ENCODE measurements around the gene MAP2K6.

MAP2K6 gene

GRCh38 chr17:69539781-69540319 is 125.4 kb downstream of the MAP2K6 start:
- no peak for DNase-seq

GRCh38 chr17:69540356-69540755 is 125.9 kb downstream of the MAP2K6 start:
- no peak for DNase-seq

- no peak for DNase-seq
These were observed 132.7 kb downstream of the MAP2K6 start for GRCh38 chr17:69547230-69547629.

GRCh38 chr17:69547947-69548346 is 133.4 kb downstream of the MAP2K6 start:
- DNase-seq, result no peak

GRCh38 chr17:69551212-69552010 is 136.9 kb downstream of the MAP2K6 start:
- DNase-seq, result no peak

GRCh38 chr17:69552986-69553667 is 138.6 kb downstream of the MAP2K6 start:
- no peak for DNase-seq

- no peak for DNase-seq
These were observed 140.6 kb downstream of the MAP2K6 start for GRCh38 chr17:69555056-69555455.

GRCh38 chr17:69557339-69557738 is 142.8 kb downstream of the MAP2K6 start:
- no peak for DNase-seq

- DNase-seq, result no peak
These were observed 144.3 kb downstream of the MAP2K6 start for GRCh38 chr17:69558796-69559195.

- no peak for DNase-seq
These were observed 146.5 kb downstream of the MAP2K6 start for GRCh38 chr17:69560987-69561441.

- DNase-seq, result no peak
These were observed 147.0 kb downstream of the MAP2K6 start for GRCh38 chr17:69561462-69561861.

- DNase-seq, result no peak
These were observed 150.9 kb downstream of the MAP2K6 start for GRCh38 chr17:69565447-69565846.

GRCh38 chr17:69567130-69567529 is 152.6 kb downstream of the MAP2K6 start:
- no peak for DNase-seq

GRCh38 chr17:69572747-69573146 is 158.2 kb downstream of the MAP2K6 start:
- no peak for DNase-seq

- no peak for DNase-seq
These were observed 158.9 kb downstream of the MAP2K6 start for GRCh38 chr17:69573396-69573795.

- DNase-seq, result no peak
These were observed 160.0 kb downstream of the MAP2K6 start for GRCh38 chr17:69574257-69575197.

- DNase-seq, result no peak
These were observed 160.9 kb downstream of the MAP2K6 start for GRCh38 chr17:69575346-69575761.

- no peak for DNase-seq
These were observed 162.6 kb downstream of the MAP2K6 start for GRCh38 chr17:69577098-69577497.

GRCh38 chr17:69578385-69578936 is 164.0 kb downstream of the MAP2K6 start:
- DNase-seq, result no peak

- DNase-seq, result no peak
These were observed 165.6 kb downstream of the MAP2K6 start for GRCh38 chr17:69579961-69580677.

GRCh38 chr17:69581061-69581961 is 166.8 kb downstream of the MAP2K6 start:
- no peak for DNase-seq
